Transverse colon (tissue), 4 donors: ENCODE results near the gene CDH22.

Experiments used
- CTCF ChIP-seq, 5 experiments: fragments of 200-600 bp in 3 of 5; fragments of 450-650 bp in 2 of 5; sonication (generic) in 3 of 5; IDR thresholded peaks; 1 replicate in 2 of 5; 2 replicates in 3 of 5; pipeline ENCODE4 v1.5.1; 2016 to 2017; ENCODE audit warnings: antibody characterized with exemption in 5 of 5, inconsistent platforms in 3 of 5, mild to moderate bottlenecking in 2 of 5, moderate library complexity in 1 of 5
- EP300 ChIP-seq: sonication (generic); formaldehyde crosslinking; IDR thresholded peaks from one replicate; pipeline ENCODE4 v1.6.1; 2017; ENCODE audit warnings: antibody characterized with exemption, low read depth
- POLR2A ChIP-seq: fragments of 450-650 bp; IDR thresholded peaks from one replicate; pipeline ENCODE4 v1.6.1; 2016; ENCODE audit warnings: antibody characterized with exemption, mild to moderate bottlenecking, moderate library complexity
- POLR2AphosphoS5 ChIP-seq, 3 donors: sonication (generic); formaldehyde crosslinking; IDR thresholded peaks; one replicate each; pipeline ENCODE4 v1.6.1; 2016; ENCODE audit warnings: antibody characterized with exemption in 3 of 3

DNA sequence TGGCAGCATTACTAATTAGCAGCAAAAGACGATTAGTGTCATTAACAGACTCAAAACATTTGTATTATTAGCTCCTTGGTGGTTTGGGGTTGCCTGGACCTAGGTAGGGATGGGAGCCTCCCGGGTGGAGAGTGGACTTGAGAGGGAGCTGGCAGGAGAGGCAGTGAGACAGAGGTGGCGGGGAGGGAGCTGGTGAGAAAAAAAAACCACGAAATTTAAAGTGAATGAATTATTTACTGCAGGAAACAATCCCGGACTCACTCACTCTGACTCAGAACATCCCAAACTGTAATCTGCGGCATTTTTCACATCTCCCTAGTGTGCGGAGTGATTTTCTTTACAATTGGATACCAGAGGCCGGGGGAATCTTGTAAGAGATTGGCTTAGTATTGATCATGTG lies 14.3 kb upstream of the CDH22 start:
- no peak for TF ChIP-seq POLR2A
- no peak for TF ChIP-seq CTCF (IDR thresholded peaks at IDR 0.05)
- TF ChIP-seq EP300: no peak
- no peak for TF ChIP-seq POLR2AphosphoS5 (IDR thresholded peaks at IDR 0.05)
